Neural progenitor cell (in vitro differentiated cells): ENCODE results near the gene SPDYE3.
"Not testable (repeated sequence)": the region's sequence is repeated elsewhere in the genome, so short reads cannot be mapped to it uniquely, and the experiment has no call there.

Experiments used
- EZH2 ChIP-seq: fragments of 200-600 bp; sonication (generic); IDR thresholded peaks from 2 replicates; pipeline ENCODE4 v1.6.1; 2017; ENCODE audit warnings: antibody characterized with exemption, mild to moderate bottlenecking, moderate library complexity
- EZH2phosphoT487 ChIP-seq: fragments of 200-600 bp; sonication (generic); IDR thresholded peaks from 2 replicates; pipeline ENCODE4 v1.6.1; 2017; ENCODE audit warnings: antibody characterized with exemption
- TF ChIP-seq, protein P1 (sequence below): fragments of 200-600 bp; sonication (generic); IDR thresholded peaks from 2 replicates; pipeline ENCODE4 v1.5.1; 2017; ENCODE audit warnings: antibody characterized with exemption, mild to moderate bottlenecking

DNA sequence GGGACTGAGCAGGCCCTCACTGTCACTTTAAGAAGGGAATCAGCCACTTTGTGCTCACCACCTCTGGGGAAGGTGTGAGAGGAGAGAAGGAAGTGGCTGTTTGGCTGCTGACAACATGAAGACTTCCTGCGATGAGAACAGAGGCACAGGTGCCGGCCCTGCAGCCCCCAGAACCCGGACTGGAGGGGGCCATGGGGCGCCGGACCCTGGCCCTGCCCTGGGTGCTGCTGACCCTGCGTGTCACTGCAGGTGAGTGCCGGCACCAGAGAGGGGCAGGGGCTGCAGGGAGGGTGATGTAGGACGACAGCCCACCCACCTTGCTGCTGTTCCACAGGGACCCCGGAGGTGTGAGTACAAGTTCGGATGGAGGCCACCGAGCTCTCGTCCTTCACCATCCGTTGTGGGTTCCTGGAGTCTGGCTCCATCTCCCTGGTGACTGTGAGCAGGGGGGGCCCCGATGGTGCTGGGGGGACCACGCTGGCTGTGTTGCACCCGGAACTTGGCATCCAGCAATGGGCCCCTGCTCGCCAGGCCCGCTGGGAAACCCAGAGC lies 44.8 kb downstream of the SPDYE3 start:
- TF ChIP-seq, protein P1, sequence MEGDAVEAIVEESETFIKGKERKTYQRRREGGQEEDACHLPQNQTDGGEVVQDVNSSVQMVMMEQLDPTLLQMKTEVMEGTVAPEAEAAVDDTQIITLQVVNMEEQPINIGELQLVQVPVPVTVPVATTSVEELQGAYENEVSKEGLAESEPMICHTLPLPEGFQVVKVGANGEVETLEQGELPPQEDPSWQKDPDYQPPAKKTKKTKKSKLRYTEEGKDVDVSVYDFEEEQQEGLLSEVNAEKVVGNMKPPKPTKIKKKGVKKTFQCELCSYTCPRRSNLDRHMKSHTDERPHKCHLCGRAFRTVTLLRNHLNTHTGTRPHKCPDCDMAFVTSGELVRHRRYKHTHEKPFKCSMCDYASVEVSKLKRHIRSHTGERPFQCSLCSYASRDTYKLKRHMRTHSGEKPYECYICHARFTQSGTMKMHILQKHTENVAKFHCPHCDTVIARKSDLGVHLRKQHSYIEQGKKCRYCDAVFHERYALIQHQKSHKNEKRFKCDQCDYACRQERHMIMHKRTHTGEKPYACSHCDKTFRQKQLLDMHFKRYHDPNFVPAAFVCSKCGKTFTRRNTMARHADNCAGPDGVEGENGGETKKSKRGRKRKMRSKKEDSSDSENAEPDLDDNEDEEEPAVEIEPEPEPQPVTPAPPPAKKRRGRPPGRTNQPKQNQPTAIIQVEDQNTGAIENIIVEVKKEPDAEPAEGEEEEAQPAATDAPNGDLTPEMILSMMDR, result not testable (repeated sequence)
- TF ChIP-seq EZH2, EZH2phosphoT487: not testable (repeated sequence)
